Measurements from ENCODE around the gene NTRK3.

- TF ChIP-seq, protein P1, sequence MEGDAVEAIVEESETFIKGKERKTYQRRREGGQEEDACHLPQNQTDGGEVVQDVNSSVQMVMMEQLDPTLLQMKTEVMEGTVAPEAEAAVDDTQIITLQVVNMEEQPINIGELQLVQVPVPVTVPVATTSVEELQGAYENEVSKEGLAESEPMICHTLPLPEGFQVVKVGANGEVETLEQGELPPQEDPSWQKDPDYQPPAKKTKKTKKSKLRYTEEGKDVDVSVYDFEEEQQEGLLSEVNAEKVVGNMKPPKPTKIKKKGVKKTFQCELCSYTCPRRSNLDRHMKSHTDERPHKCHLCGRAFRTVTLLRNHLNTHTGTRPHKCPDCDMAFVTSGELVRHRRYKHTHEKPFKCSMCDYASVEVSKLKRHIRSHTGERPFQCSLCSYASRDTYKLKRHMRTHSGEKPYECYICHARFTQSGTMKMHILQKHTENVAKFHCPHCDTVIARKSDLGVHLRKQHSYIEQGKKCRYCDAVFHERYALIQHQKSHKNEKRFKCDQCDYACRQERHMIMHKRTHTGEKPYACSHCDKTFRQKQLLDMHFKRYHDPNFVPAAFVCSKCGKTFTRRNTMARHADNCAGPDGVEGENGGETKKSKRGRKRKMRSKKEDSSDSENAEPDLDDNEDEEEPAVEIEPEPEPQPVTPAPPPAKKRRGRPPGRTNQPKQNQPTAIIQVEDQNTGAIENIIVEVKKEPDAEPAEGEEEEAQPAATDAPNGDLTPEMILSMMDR (conservative IDR thresholded peaks at IDR 0.05; ENCODE audit: low read length): no peak
- TF ChIP-seq EZH2phosphoT487 (IDR thresholded peaks at IDR 0.05; ENCODE audit: borderline replicate concordance): no peak
These were observed 19.3 kb upstream of the NTRK3 start for GRCh38 chr15:88275804-88276203.

Measured in Loucy (cell line).